Mesothelial cell of epicardium (in vitro differentiated cells): ENCODE data around the gene TSBP1. TPM values are rescaled to one million over a fixed set of nuclear protein-coding genes. Genes with fewer than 3 reads are reported as not detected.
"Not testable (repeated sequence)": the region's sequence is repeated elsewhere in the genome, so short reads cannot be mapped to it uniquely, and the experiment has no call there.

Experiments used
- DNase-seq, 2 experiments: peaks; one replicate each; pipeline ENCODE4 v3.0.0; 2021; ENCODE audit warnings: low spot score in 2 of 2; ENCODE audit not compliant: unreplicated experiment in 2 of 2
- H3K27ac Mint-ChIP-seq: 2 replicates; pipeline ENCODE4 v1.8.0; 2021; ENCODE audit warnings: mixed read lengths
- H3K27me3 Mint-ChIP-seq: 2 replicates; pipeline ENCODE4 v1.8.0; 2021; ENCODE audit warnings: low read depth, mixed read lengths
- H3K36me3 Mint-ChIP-seq: 2 replicates; pipeline ENCODE4 v1.8.0; 2021; ENCODE audit warnings: mixed read lengths
- H3K4me1 Mint-ChIP-seq: 2 replicates; pipeline ENCODE4 v1.8.0; 2021; ENCODE audit warnings: mixed read lengths
- H3K4me3 Mint-ChIP-seq: 2 replicates; pipeline ENCODE4 v1.8.0; 2021; ENCODE audit warnings: mild to moderate bottlenecking, moderate library complexity, mixed read lengths
- H3K9me3 Mint-ChIP-seq: 2 replicates; pipeline ENCODE4 v1.8.0; 2021; ENCODE audit warnings: mixed read lengths
- CTCF ChIP-seq: fragments of 200-600 bp; sonication (generic); IDR thresholded peaks from one replicate; pipeline ENCODE4 v1.5.0; 2021; ENCODE audit warnings: antibody characterized with exemption; ENCODE audit not compliant: unreplicated experiment
- total RNA-seq: library from RNA; stranded (reverse); gene quantifications from 3 replicates; pipeline ENCODE4 v1.2.1, GENCODE V29; 2021

TSBP1 gene
- total RNA-seq, 1 donor from 2014 or later, result not detected

GRCh38 chr6:32293695-32294094 is 78.0 kb downstream of the TSBP1 start:
- Mint-ChIP-seq H3K4me1 (peaks cover 7% of the 10 kb centered on the region), H3K27me3 (peaks cover 23% of the 10 kb centered on the region), H3K36me3 (no peaks in the 10 kb centered on the region), H3K4me3 (no peak overlapping the region), H3K9me3 (peaks cover 4% of the 10 kb centered on the region), H3K27ac (no peak overlapping the region)
- no peak for TF ChIP-seq CTCF
- DNase-seq, result no peak

GRCh38 chr6:32291543-32291942 is 80.2 kb downstream of the TSBP1 start:
- H3K36me3 Mint-ChIP-seq, result no peaks in the 10 kb centered on the region
- no peak for DNase-seq
- no peak overlapping the region for H3K27ac Mint-ChIP-seq
- peaks cover 23% of the 10 kb centered on the region for H3K27me3 Mint-ChIP-seq
- peaks cover 8% of the 10 kb centered on the region for H3K9me3 Mint-ChIP-seq
- H3K4me3 Mint-ChIP-seq, result no peak overlapping the region
- no peak for TF ChIP-seq CTCF
- H3K4me1 Mint-ChIP-seq, result peaks cover 7% of the 10 kb centered on the region

- Mint-ChIP-seq H3K9me3 (peaks cover 11% of the 10 kb centered on the region), H3K27ac (no peak overlapping the region), H3K27me3 (peaks cover 23% of the 10 kb centered on the region), H3K4me3 (no peak overlapping the region), H3K4me1 (peaks cover 7% of the 10 kb centered on the region), H3K36me3 (peaks cover 1% of the 10 kb centered on the region)
- no peak for TF ChIP-seq CTCF
- DNase-seq, result no peak
Observed at GRCh38 chr6:32290886-32291450, 80.7 kb downstream of the TSBP1 start.

GRCh38 chr6:32288426-32288825 is 83.3 kb downstream of the TSBP1 start:
- Mint-ChIP-seq H3K9me3 (peaks cover 17% of the 10 kb centered on the region), H3K4me1 (peaks cover 7% of the 10 kb centered on the region), H3K4me3 (no peak overlapping the region), H3K36me3 (peaks cover 1% of the 10 kb centered on the region), H3K27me3 (peaks cover 18% of the 10 kb centered on the region), H3K27ac (no peak overlapping the region)
- DNase-seq, result no peak
- TF ChIP-seq CTCF, result no peak

- not testable (repeated sequence) for H3K27me3 Mint-ChIP-seq, DNase-seq, H3K27ac Mint-ChIP-seq, H3K4me3 Mint-ChIP-seq, H3K4me1 Mint-ChIP-seq
- peaks cover 63% of the 10 kb centered on the region for H3K9me3 Mint-ChIP-seq
- H3K36me3 Mint-ChIP-seq, result peaks cover 38% of the 10 kb centered on the region
Observed at GRCh38 chr6:32273801-32274577, 97.7 kb downstream of the TSBP1 start.

GRCh38 chr6:32271429-32271828 is 100.3 kb downstream of the TSBP1 start:
- no peak for TF ChIP-seq CTCF
- H3K4me3 Mint-ChIP-seq, result no peak overlapping the region
- H3K36me3 Mint-ChIP-seq, result peaks cover 31% of the 10 kb centered on the region
- H3K27ac Mint-ChIP-seq, result no peak overlapping the region
- DNase-seq, result no peak
- peaks cover 40% of the 10 kb centered on the region for H3K9me3 Mint-ChIP-seq
- H3K27me3 Mint-ChIP-seq, result no peaks in the 10 kb centered on the region
- H3K4me1 Mint-ChIP-seq, result no peaks in the 10 kb centered on the region

GRCh38 chr6:32268459-32268858 is 103.2 kb downstream of the TSBP1 start:
- H3K4me1 Mint-ChIP-seq, H3K4me3 Mint-ChIP-seq, DNase-seq, H3K27ac Mint-ChIP-seq, H3K27me3 Mint-ChIP-seq: not testable (repeated sequence)
- peaks cover 26% of the 10 kb centered on the region for H3K9me3 Mint-ChIP-seq
- H3K36me3 Mint-ChIP-seq, result peaks cover 42% of the 10 kb centered on the region
